HepG2 (cell line): ENCODE data around the gene COL27A1. TPM values are rescaled to one million over a fixed set of nuclear protein-coding genes. Genes with fewer than 3 reads are reported as not detected.
A peak's percentile ranks its signal among the peaks of the same experiment; 100 is the strongest.

Source experiments
- HNRNPL ChIP-seq: fragments of 200-400 bp; formaldehyde crosslinking; IDR thresholded peaks from 2 replicates; pipeline ENCODE4 v1.6.1; 2017; ENCODE audit warnings: mild to moderate bottlenecking, low read depth, low read length
- PCBP1 ChIP-seq: fragments of 200-400 bp; formaldehyde crosslinking; IDR thresholded peaks from 2 replicates; pipeline ENCODE4 v1.6.1; 2017; ENCODE audit warnings: mild to moderate bottlenecking, low read depth, low read length, borderline replicate concordance
- RFX3 ChIP-seq: IDR thresholded peaks from 2 replicates; pipeline ENCODE4 v1.6.1; 2016; ENCODE audit warnings: missing biosample characterization, missing genetic modification reagents
- TRIM24 ChIP-seq: sonication (generic); formaldehyde crosslinking; IDR thresholded peaks from 2 replicates; pipeline ENCODE4 v1.8.0; 2022; ENCODE audit warnings: mild to moderate bottlenecking, missing genetic modification reagents
- YY1 ChIP-seq: IDR thresholded peaks from 2 replicates; pipeline ENCODE4 v1.6.1; 2011; ENCODE audit warnings: low read length, low read depth, moderate library complexity, mild to moderate bottlenecking; ENCODE audit not compliant: insufficient read depth, insufficient replicate concordance
- ZEB1 ChIP-seq: IDR thresholded peaks from 2 replicates; pipeline ENCODE4 v1.6.1; 2012; ENCODE audit warnings: mild to moderate bottlenecking, low read depth, inconsistent platforms; ENCODE audit not compliant: insufficient replicate concordance
- ZFP36 ChIP-seq: fragments of 150-350 bp; IDR thresholded peaks from 2 replicates; pipeline ENCODE4 v1.6.1; 2018; ENCODE audit warnings: borderline replicate concordance, low read length, low read depth; ENCODE audit not compliant: partially characterized antibody
- ZFYVE20 ChIP-seq: sonication (generic); formaldehyde crosslinking; IDR thresholded peaks from 2 replicates; pipeline ENCODE4 v1.8.0; 2023; ENCODE audit warnings: low read depth, mild to moderate bottlenecking, moderate library complexity, missing genetic modification reagents, borderline replicate concordance
- ZNF124 ChIP-seq: sonication (generic); formaldehyde crosslinking; IDR thresholded peaks from 2 replicates; pipeline ENCODE4 v1.4.0; 2020; ENCODE audit warnings: missing genetic modification reagents
- ZNF232 ChIP-seq: sonication (generic); formaldehyde crosslinking; IDR thresholded peaks from 2 replicates; pipeline ENCODE4 v1.4.0; 2020; ENCODE audit warnings: missing genetic modification reagents, borderline replicate concordance
- ZNF251 ChIP-seq: sonication (generic); formaldehyde crosslinking; IDR thresholded peaks from 2 replicates; pipeline ENCODE4 v1.9.0; 2021; ENCODE audit warnings: mild to moderate bottlenecking, missing genetic modification reagents
- ZNF263 ChIP-seq: sonication (generic); formaldehyde crosslinking; IDR thresholded peaks from 2 replicates; pipeline ENCODE4 v1.4.0; 2020; ENCODE audit warnings: missing genetic modification reagents
- ZNF44 ChIP-seq: sonication (generic); formaldehyde crosslinking; IDR thresholded peaks from 2 replicates; pipeline ENCODE4 v1.5.1; 2020; ENCODE audit warnings: mild to moderate bottlenecking, missing genetic modification reagents
- ZNF451 ChIP-seq: sonication (generic); formaldehyde crosslinking; IDR thresholded peaks from 2 replicates; pipeline ENCODE4 v1.5.0; 2020; ENCODE audit warnings: mild to moderate bottlenecking, missing genetic modification reagents
- ZNF503 ChIP-seq: sonication (generic); formaldehyde crosslinking; IDR thresholded peaks from 2 replicates; pipeline ENCODE4 v1.4.0; 2020; ENCODE audit warnings: missing genetic modification reagents
- ZNF543 ChIP-seq: sonication (generic); formaldehyde crosslinking; IDR thresholded peaks from 2 replicates; pipeline ENCODE4 v1.4.0; 2020; ENCODE audit warnings: mild to moderate bottlenecking, missing genetic modification reagents
- ZNF775 ChIP-seq: sonication (generic); formaldehyde crosslinking; IDR thresholded peaks from 2 replicates; pipeline ENCODE4 v1.4.0; 2020; ENCODE audit warnings: missing genetic modification reagents, mild to moderate bottlenecking, moderate library complexity, borderline replicate concordance
- polyA plus RNA-seq, 8 experiments: library from polyadenylated mRNA; depleted of rRNA in 3 of 8; stranded (reverse) in 7 of 8; unstranded in 1 of 8; fragments of >200 nt; fragmentation: Illumina TruSeq in 4 of 8; extraction: Trizol in 4 of 8; gene quantifications; 2 replicates each; pipeline versions ENCODE4 v1.2.1 to v1.2.3, GENCODE V29; 2011 to 2016; ENCODE audit warnings: low read depth in 4 of 8, missing spikeins in 1 of 8, mixed read lengths in 1 of 8; ENCODE audit not compliant: insufficient read depth in 1 of 8
- total RNA-seq, 5 experiments: library from RNA; depleted of rRNA; stranded (reverse); fragments of >200 nt; fragmentation: Illumina TruSeq; extraction: Trizol; gene quantifications; 2 replicates each; pipeline ENCODE4 v1.2.3, GENCODE V29; 2016; ENCODE audit warnings: low read depth in 1 of 5
- TF ChIP-seq, protein P1 (sequence below): sonication (generic); formaldehyde crosslinking; IDR thresholded peaks from 2 replicates; pipeline ENCODE4 v1.4.0; 2020; ENCODE audit warnings: missing genetic modification reagents
- TF ChIP-seq, protein P2 (sequence below): sonication (generic); formaldehyde crosslinking; IDR thresholded peaks from 2 replicates; pipeline ENCODE4 v1.9.0; 2022; ENCODE audit warnings: low read depth, missing genetic modification reagents

The COL27A1 gene
- total and polyA plus RNA-seq, 2 of the 13 experiments (the other 11 are each of a cell fraction or from before 2014, with no cell fraction given): 71.3 to 89.1 TPM

GRCh38 chr9:114108016-114108833 is 47.1 kb upstream of the COL27A1 start (continued):
- TF ChIP-seq, protein P1, sequence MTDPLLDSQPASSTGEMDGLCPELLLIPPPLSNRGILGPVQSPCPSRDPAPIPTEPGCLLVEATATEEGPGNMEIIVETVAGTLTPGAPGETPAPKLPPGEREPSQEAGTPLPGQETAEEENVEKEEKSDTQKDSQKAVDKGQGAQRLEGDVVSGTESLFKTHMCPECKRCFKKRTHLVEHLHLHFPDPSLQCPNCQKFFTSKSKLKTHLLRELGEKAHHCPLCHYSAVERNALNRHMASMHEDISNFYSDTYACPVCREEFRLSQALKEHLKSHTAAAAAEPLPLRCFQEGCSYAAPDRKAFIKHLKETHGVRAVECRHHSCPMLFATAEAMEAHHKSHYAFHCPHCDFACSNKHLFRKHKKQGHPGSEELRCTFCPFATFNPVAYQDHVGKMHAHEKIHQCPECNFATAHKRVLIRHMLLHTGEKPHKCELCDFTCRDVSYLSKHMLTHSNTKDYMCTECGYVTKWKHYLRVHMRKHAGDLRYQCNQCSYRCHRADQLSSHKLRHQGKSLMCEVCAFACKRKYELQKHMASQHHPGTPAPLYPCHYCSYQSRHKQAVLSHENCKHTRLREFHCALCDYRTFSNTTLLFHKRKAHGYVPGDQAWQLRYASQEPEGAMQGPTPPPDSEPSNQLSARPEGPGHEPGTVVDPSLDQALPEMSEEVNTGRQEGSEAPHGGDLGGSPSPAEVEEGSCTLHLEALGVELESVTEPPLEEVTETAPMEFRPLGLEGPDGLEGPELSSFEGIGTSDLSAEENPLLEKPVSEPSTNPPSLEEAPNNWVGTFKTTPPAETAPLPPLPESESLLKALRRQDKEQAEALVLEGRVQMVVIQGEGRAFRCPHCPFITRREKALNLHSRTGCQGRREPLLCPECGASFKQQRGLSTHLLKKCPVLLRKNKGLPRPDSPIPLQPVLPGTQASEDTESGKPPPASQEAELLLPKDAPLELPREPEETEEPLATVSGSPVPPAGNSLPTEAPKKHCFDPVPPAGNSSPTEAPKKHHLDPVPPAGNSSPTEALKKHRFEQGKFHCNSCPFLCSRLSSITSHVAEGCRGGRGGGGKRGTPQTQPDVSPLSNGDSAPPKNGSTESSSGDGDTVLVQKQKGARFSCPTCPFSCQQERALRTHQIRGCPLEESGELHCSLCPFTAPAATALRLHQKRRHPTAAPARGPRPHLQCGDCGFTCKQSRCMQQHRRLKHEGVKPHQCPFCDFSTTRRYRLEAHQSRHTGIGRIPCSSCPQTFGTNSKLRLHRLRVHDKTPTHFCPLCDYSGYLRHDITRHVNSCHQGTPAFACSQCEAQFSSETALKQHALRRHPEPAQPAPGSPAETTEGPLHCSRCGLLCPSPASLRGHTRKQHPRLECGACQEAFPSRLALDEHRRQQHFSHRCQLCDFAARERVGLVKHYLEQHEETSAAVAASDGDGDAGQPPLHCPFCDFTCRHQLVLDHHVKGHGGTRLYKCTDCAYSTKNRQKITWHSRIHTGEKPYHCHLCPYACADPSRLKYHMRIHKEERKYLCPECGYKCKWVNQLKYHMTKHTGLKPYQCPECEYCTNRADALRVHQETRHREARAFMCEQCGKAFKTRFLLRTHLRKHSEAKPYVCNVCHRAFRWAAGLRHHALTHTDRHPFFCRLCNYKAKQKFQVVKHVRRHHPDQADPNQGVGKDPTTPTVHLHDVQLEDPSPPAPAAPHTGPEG (CRISPR knock-in tag): peak; percentile 77; the same call in 1 of the 2 replicates
- no peak for TF ChIP-seq ZFYVE20 (CRISPR knock-in tag)
- TF ChIP-seq ZNF232 (CRISPR knock-in tag): peak; percentile 69; the same call in 1 of the 2 replicates
- TF ChIP-seq ZNF124: no peak
- no peak for TF ChIP-seq ZNF44 (CRISPR knock-in tag)
- no peak for TF ChIP-seq PCBP1
- TF ChIP-seq ZNF263 (CRISPR knock-in tag): peak; percentile 75
- no peak for TF ChIP-seq RFX3
- no peak for TF ChIP-seq ZEB1
- TF ChIP-seq ZNF543: no peak; the same call in 1 of the 2 replicates
- TF ChIP-seq HNRNPL: peak; percentile 70; the same call in 1 of the 2 replicates
- TF ChIP-seq, protein P2, sequence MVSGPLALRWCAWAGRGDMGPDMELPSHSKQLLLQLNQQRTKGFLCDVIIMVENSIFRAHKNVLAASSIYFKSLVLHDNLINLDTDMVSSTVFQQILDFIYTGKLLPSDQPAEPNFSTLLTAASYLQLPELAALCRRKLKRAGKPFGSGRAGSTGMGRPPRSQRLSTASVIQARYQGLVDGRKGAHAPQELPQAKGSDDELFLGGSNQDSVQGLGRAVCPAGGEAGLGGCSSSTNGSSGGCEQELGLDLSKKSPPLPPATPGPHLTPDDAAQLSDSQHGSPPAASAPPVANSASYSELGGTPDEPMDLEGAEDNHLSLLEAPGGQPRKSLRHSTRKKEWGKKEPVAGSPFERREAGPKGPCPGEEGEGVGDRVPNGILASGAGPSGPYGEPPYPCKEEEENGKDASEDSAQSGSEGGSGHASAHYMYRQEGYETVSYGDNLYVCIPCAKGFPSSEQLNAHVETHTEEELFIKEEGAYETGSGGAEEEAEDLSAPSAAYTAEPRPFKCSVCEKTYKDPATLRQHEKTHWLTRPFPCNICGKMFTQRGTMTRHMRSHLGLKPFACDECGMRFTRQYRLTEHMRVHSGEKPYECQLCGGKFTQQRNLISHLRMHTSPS (CRISPR knock-in tag): 0 out of 2 replicates have a peak, but pooled peaks have one; percentile 27
- TF ChIP-seq ZNF503 (CRISPR knock-in tag): peak; percentile 40; the same call in 1 of the 2 replicates
- TF ChIP-seq ZNF451: peak; percentile 65; the same call in 1 of the 2 replicates
- no peak for TF ChIP-seq ZNF775 (CRISPR knock-in tag)
- TF ChIP-seq YY1: peak; percentile 39
- TF ChIP-seq ZNF251 (CRISPR knock-in tag): no peak
- no peak for TF ChIP-seq TRIM24 (CRISPR knock-in tag)
- TF ChIP-seq ZFP36: no peak
